Measurements from ENCODE around the gene MYO5B.

- no peak for TF ChIP-seq CTCF (optimal IDR thresholded peaks at IDR 0.05 in 1 of 3, IDR thresholded peaks at IDR 0.05 in 1 of 3, conservative IDR thresholded peaks at IDR 0.05 in 1 of 3; ENCODE audit: extremely low read depth in 1 of 3, insufficient read depth in 2 of 3, low read length in 3 of 3)
- no peak for TF ChIP-seq EZH2 (IDR thresholded peaks at IDR 0.05; ENCODE audit: low read length)
These were observed 89.9 kb downstream of the MYO5B start for GRCh38 chr18:50105027-50105426.

All from keratinocyte (primary cell).